Measurements from ENCODE around the gene KCNK13.

- TF ChIP-seq CTCF (conservative IDR thresholded peaks at IDR 0.05; ENCODE audit: low read depth, low read length) = no peak
- no peak for TF ChIP-seq EZH2 (IDR thresholded peaks at IDR 0.05; ENCODE audit: borderline replicate concordance, low read depth, low read length, poor library complexity, severe bottlenecking)
Measured at GRCh38 chr14:90034835-90035525, 26.8 kb upstream of the KCNK13 start.

Measured in A673 (cell line).